ENCODE measurements around the gene CHRNA1.
A peak's percentile ranks its signal among the peaks of the same experiment; 100 is the strongest.

Gene CHRNA1

DNA sequence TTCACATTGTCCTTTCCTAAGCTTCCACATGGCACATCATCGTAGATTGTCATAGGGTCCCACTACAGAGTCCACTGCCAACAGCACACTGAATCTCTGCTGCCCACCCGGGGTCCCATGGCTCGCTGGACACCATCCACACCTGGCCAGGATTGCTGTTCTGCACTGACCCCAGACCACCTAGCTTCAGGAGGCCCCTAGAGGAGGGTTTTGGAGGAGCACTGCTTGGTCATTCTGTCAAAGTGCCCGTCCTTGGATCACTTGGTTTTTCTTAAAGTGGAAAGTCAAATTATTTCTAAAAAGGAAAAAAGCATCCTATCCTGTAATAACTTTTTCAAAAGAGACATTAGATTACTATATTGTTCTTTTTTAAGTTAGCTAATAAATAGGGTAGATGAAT lies 59.0 kb downstream of the CHRNA1 start:
- TF ChIP-seq, protein P1, sequence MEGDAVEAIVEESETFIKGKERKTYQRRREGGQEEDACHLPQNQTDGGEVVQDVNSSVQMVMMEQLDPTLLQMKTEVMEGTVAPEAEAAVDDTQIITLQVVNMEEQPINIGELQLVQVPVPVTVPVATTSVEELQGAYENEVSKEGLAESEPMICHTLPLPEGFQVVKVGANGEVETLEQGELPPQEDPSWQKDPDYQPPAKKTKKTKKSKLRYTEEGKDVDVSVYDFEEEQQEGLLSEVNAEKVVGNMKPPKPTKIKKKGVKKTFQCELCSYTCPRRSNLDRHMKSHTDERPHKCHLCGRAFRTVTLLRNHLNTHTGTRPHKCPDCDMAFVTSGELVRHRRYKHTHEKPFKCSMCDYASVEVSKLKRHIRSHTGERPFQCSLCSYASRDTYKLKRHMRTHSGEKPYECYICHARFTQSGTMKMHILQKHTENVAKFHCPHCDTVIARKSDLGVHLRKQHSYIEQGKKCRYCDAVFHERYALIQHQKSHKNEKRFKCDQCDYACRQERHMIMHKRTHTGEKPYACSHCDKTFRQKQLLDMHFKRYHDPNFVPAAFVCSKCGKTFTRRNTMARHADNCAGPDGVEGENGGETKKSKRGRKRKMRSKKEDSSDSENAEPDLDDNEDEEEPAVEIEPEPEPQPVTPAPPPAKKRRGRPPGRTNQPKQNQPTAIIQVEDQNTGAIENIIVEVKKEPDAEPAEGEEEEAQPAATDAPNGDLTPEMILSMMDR (IDR thresholded peaks at IDR 0.05; ENCODE audit: insufficient read depth, low read length, poor library complexity, severe bottlenecking), result peak; percentile 13
- no peak for DNase-seq (ENCODE audit: extremely low read depth, insufficient read length)
- Histone ChIP-seq H3K36me3 (ENCODE audit: control insufficient read depth, insufficient read depth, low read length) (no peaks in the 10 kb centered on the region), H3K4me3 (replicated peaks; ENCODE audit: low read depth, low read length) (no peak overlapping the region), H3K27me3 (replicated peaks; ENCODE audit: control insufficient read depth, insufficient read depth, low read length) (no peaks in the 10 kb centered on the region)

DNA sequence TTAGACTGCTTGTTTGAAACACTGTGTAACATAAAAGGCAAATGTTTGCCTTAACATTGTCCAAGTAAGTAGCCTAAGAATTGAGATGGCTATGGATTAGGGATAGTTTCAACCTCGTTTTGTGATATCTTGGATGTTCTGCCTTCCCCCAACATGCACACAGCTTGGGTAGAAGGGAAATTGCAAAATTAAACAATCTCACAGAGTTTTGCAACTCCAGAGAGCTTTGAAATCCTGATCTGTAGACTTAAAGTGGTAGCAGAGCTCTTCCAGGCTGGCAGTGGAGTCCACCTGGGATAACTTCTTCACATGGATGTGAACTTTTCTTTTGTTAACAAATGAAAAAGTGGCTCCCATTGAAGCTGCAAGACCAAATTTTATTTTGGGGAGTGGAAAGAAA lies 59.6 kb downstream of the CHRNA1 start:
- TF ChIP-seq, protein P1 (IDR thresholded peaks at IDR 0.05; ENCODE audit: insufficient read depth, low read length, poor library complexity, severe bottlenecking), result no peak
- no peak for DNase-seq (ENCODE audit: extremely low read depth, insufficient read length)

DNA sequence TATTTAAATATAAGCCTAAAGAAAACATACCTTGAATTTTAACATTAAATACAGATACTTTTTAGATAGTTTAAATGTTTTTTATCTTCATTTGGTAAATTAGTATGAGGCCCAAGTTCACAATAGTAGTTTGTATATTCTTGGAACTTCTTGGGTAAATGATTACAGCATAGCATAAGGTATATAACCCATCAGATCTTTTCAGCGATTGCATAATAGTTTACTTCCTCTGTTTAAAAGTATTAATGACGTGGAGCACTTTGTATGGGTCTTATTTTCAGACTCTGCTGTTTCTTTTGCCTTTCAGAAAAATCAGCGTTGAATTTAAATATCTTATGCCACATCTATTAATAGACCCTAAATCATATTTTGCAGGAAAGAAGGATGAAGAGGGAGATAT lies 60.2 kb downstream of the CHRNA1 start:
- Histone ChIP-seq H3K36me3 (ENCODE audit: control insufficient read depth, insufficient read depth, low read length) (no peaks in the 10 kb centered on the region), H3K27me3 (replicated peaks; ENCODE audit: control insufficient read depth, insufficient read depth, low read length) (no peaks in the 10 kb centered on the region), H3K4me3 (replicated peaks; ENCODE audit: low read depth, low read length) (no peak overlapping the region)
- DNase-seq (ENCODE audit: extremely low read depth, insufficient read length), result no peak
- TF ChIP-seq, protein P1 (IDR thresholded peaks at IDR 0.05; ENCODE audit: insufficient read depth, low read length, poor library complexity, severe bottlenecking), result no peak

More for the DNA sequence above, 59.6 kb downstream of the CHRNA1 start:
- Histone ChIP-seq H3K36me3 (ENCODE audit: control insufficient read depth, insufficient read depth, low read length) (no peaks in the 10 kb centered on the region), H3K4me3 (replicated peaks; ENCODE audit: low read depth, low read length) (no peak overlapping the region), H3K27me3 (replicated peaks; ENCODE audit: control insufficient read depth, insufficient read depth, low read length) (no peaks in the 10 kb centered on the region)

DNA sequence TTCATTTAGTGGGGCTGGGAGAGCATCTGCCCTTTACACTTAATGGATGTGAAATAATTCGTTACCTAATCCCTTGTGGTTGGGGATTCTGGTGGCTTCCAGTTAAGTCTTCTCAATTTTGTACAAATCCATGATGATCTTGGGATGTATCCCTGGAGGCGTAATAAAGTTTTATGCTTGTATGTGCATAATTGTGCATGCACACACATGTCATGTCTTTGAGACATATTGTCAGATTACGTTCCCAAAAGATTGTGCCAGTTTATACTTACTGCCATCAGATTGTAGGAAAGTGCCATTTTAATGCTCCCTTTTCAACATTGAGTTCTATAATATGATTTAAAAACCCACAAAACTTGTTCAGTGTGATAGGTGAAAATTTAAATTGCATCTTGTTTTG lies 60.8 kb downstream of the CHRNA1 start:
- no peaks in the 10 kb centered on the region for H3K27me3 ChIP-seq (replicated peaks; ENCODE audit: control insufficient read depth, insufficient read depth, low read length)
- no peaks in the 10 kb centered on the region for H3K36me3 ChIP-seq (ENCODE audit: control insufficient read depth, insufficient read depth, low read length)
- TF ChIP-seq, protein P1 (IDR thresholded peaks at IDR 0.05; ENCODE audit: insufficient read depth, low read length, poor library complexity, severe bottlenecking), result no peak
- no peak for DNase-seq (ENCODE audit: extremely low read depth, insufficient read length)
- no peak overlapping the region for H3K4me3 ChIP-seq (replicated peaks; ENCODE audit: low read depth, low read length)

DNA sequence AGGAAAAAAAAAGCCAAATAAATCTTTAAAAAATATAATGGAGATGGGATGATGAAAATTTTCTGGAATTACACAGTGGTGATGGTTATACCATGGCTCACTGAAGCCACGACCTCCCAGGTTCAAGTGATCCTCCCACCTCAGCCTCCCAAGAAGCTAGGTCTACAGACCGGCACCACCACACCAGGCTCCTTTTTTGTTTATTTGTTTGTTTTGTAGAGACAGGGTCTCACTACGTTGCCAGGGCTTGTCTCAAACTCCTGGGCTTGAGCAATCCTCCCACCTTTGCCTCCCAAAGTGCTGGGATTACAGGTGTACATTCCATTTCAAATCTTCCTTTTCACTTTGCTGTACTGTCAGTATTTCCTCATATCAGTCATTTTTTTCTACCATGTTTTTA lies 61.7 kb downstream of the CHRNA1 start:
- Histone ChIP-seq H3K4me3 (replicated peaks; ENCODE audit: low read depth, low read length) (no peak overlapping the region), H3K27me3 (replicated peaks; ENCODE audit: control insufficient read depth, insufficient read depth, low read length) (no peaks in the 10 kb centered on the region), H3K36me3 (ENCODE audit: control insufficient read depth, insufficient read depth, low read length) (no peaks in the 10 kb centered on the region)
- TF ChIP-seq, protein P1 (IDR thresholded peaks at IDR 0.05; ENCODE audit: insufficient read depth, low read length, poor library complexity, severe bottlenecking), result no peak
- DNase-seq (ENCODE audit: extremely low read depth, insufficient read length), result no peak

Measured in GM06990 (cell line).